ENCODE data around the gene PLPP3.
"Not testable (repeated sequence)": the region's sequence is repeated elsewhere in the genome, so short reads cannot be mapped to it uniquely, and the experiment has no call there.

Gene PLPP3

DNA sequence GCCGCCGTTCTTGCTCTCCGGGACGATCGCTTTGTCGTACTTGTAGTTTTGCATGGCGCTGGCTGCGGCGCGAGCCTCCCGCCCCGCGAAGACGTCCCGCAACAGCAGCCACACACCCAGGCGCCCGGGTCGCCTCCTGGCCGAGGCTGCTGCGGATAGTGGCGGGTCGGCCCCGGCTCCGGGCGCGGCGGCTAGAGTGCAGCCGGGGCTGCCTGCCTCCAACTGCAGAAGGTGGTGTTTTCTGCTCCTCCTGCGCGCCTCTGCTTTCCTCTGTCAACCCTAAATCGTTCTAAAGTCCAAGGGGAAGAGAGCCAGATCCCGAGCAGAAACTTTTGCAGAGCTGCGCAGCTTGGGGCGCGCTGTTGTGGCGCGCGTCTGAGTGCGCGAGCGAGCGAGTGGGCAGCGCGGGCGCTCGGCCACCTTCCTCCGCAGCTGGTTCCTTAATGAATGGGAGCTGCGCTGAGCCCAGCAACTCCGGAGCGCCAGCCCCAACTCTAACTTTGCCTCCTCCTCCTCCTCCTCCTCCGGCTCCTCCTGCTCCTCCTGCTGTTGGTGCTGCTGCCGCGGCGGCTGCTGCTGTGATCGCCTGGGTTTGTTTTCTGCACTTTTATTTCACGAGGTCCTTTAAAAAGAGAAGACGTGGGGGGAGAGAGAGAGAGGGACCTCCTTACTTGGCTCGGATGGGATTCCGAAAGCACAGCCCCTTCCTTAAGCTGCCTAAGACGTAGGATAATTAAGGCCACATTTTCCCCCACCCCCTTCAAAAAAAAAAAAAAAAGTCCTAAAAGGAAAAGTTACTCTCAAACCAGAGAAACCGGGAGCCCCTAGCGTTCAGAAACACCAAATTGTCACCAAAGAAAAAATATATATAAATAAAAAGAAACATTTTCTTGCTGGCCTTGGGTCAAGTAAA lies at the start of gene PLPP3:
TSS of gene PLPP3 (minus strand) at position 601 of the 913 bp plus-strand sequence. CDS start at position 54, 547 bp downstream.
- no peak for DNase-seq

DNA sequence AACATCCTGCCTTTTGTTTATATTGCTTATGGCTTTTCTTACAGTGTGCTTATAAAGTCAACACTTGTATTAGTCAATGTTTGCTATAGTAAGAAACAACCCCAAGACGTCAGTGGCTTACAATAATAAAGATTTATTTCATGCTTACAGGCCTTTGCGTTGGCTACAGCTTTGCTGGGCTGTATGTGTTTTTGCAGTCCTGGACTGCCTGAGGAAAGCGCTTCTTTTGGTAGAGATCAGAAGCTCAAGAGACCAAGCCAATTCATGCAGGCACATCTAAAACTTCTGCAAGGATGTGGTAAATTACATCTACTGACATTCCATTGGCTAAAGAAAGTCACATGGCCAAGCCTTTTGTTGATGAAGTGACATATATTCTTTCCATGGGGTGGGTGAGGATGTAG lies 48.3 kb upstream of the PLPP3 start:
- DNase-seq: no peak

DNA sequence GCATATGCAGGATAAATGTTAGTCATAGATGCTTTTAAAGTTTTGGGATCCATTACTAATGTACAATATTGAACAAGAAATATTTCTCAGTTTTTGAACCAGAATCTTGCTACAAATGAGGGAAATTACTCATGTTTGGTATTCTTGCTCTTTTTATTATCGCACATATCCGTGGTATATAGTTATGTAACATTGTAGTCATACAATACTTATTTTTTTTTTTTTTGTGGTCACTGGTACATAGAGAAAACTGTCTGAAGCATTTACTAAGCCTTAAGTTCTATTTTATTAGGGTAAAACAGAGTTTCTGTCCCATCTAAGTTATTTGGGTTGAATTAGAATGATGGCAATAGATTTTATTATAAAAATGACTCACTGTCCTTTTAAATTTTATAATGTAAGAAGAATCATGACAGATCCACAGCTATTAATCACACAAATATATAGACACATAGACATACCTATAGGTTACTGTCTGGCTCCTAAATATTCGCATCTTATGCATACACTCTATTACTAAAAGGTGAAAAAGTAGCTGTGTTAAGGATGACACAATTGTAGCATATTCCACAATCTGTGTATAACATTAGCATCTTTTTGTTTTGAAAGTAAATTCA lies 47.8 kb upstream of the PLPP3 start:
- no peak for DNase-seq

GRCh38 chr1:56626546-56626945 lies 47.2 kb upstream of the PLPP3 start:
- DNase-seq: no peak

- DNase-seq: no peak
Measured at GRCh38 chr1:56625819-56626440, 46.6 kb upstream of the PLPP3 start.

GRCh38 chr1:56617141-56617540 lies 37.8 kb upstream of the PLPP3 start:
- no peak for DNase-seq

DNA sequence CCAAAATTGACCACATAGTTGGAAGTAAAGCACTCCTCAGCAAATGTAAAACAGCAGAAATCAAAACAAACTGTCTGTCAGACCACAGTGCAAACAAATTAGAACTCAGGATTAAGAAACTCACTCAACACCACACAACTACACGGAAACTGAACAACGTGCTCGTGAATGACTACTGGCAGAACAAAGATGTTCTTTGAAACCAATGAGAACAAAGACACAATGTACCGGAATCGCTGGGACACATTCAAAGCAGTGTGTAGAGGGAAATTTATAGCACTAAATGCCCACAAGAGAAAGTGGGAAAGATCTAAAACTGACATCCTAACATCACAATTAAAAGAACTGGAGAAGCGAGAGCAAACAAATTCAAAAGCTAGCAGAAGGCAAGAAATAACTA lies 31.4 kb upstream of the PLPP3 start:
- DNase-seq: not testable (repeated sequence)

DNA sequence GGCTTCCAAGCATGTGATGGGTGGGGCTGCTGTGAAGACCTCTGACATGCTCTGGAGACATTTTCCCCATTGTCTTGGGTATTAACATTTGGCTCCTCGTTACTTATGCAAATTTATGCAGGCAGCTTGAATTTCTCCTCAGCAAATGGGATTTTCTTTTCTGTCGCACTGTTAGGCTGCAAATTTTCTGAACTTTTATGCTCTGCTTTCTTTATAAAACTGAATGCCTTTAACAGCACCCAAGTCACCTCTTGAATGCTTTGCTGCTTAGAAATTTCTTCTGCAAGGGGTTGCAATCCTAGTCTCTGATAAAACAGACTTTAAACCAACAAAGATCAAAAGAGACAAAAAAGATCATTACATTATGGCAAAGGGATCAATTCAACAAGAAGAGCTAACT lies 30.7 kb upstream of the PLPP3 start:
- not testable (repeated sequence) for DNase-seq

GRCh38 chr1:56595397-56596191 lies 16.2 kb upstream of the PLPP3 start:
- not testable (repeated sequence) for DNase-seq

DNA sequence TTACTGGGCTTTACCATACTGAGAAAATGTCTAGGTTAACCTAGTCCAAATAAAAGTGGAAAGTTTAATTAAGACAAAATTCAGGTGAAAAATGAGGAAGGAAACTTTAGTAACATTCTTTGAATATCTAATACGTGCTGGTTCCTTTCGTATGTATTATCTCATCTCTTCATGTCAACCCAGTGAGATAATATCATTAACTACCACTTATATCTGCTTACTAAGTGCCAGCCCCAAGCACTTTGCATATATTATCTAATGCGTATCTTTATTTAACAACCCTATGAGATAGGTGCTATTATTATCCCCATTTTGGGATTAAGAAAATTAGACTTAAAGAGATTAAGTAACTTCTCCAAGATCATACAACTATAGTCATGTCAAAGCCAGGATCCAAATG lies 12.5 kb upstream of the PLPP3 start:
- no peak for DNase-seq

- DNase-seq: no peak
Measured at GRCh38 chr1:56590520-56591011, 11.2 kb upstream of the PLPP3 start.

DNA sequence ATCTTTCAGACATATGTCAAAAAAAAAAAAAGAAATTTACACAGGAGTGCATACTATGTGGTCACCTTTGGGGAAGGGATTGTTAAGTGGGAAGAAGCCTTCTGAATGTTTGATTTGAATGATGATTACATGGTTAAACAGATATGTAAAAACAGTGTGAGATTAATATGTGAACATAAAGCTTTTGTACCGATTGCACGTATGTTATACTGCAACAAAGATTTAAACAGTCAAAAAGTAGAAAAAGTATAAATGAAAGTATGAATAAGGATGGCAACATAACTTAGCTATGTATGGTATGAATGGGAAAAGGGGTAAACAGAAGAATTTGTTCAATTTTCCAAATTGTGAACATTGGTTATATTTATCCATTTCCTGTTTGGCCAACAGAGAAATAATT lies 10.0 kb upstream of the PLPP3 start:
- no peak for DNase-seq

DNA sequence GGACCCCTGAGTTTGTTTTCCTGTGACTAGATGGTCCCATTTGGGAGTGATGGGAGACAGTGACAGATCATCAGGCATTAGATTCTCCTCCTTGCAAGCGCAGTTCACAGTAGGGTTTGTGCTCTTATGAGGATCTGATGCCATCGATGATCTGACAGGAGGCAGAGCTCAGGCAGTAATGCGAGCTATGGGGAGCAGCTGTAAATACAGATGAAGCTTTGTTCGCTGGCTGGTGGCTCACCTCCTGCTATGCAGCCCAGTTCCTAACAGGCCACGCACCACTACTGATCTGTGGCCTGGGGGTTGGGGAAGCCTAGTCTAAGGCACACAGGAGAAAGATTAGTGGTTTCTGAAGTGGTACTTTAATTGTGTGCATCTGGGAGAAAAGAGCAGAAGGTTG lies 7.1 kb upstream of the PLPP3 start:
- no peak for DNase-seq

DNA sequence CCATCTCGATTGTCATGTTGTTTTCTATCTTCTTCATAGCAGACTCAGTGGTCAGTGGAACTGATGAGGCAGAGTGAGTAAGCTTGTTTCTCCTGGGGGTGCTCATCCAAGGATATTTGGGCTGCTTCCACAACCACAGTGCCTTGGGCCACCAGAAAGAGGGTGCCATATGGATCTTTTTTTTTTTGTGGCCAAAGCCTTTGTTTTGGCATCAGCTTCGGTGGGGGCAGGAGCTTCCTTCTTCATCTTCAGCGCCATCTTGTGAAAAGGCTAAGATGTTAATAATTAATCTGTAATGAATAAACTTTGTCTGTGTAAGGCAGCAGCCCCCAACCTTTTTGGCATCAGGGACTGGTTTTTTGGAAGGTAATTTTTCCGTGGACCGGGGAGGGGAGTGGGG lies 6.6 kb upstream of the PLPP3 start:
- no peak for DNase-seq

- no peak for DNase-seq
Measured at GRCh38 chr1:56584910-56585528, 5.7 kb upstream of the PLPP3 start.

DNA sequence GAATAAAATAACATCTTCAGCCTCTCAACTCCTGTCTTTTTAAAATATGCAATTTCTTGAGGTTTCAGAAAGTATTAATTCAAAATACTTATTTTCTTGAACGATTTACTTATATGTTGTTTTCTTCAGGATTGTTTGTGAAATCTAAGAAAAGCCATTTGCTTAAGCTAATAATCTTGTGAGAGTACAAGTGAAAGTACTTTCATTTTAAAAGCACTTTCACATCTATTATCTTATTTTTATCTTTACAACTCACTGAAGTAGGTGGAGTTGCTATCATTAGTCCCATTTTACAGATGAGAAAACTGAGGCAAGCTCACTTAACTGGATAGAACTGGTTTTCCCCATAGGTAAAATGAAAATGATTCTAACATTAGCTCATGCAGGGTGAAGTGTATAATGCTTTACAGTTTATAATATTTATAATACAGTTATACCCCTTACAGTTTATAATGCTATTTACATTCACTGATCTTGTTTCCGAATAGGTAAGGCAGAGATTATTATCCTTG lies 4.7 kb upstream of the PLPP3 start:
- DNase-seq: no peak

DNA sequence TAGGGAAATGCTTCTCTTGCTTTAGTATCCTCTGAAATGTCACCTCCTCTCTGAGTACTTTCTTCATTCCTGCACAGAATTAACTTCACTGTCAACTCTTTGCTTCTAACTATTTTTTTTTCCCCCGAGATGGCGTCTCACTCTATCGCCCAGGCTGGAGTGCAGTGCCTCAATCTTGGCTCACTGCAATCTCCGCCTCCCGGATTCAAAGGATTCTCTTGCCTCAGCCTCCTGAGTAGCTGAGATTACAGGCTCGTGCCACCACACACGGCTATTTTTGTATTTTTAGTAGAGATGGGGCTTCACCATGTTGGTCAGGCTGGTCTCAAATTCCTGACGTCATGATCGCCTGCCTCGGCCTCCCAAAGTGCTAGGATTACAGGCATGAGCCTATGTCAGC lies 1.4 kb upstream of the PLPP3 start:
- DNase-seq: no peak

GRCh38 chr1:56578138-56578962 lies 1.0 kb downstream of the PLPP3 start:
- DNase-seq: no peak

- no peak for DNase-seq
Measured at GRCh38 chr1:56577406-56578137, 1.8 kb downstream of the PLPP3 start.

DNA sequence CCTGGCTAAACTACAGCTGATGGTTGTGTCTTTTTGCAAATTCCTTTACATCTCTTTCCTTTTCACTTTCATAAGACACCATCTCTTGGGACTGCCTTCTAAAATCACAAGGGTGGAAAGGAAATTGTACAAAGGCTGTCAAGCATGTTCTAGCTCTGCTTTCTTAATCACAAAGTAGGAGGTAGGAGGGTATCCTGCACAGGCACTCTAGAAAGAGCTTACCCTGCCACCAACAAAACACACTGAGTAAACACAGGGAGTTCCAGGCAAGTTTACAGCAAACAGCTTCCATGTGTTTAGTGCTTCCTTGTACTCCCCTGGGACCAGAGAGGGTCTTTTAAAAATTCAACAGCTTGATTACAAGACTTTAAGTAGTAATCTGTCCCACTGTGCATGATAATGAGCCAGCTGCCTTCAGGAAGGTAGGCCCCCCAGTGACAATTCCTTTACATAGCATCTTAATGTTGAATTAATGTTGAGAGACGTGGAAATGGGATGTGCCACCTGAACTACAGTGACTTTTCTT lies 2.4 kb downstream of the PLPP3 start:
- DNase-seq: no peak

All from cortex of kidney (tissue), 1 donor.